Measurements from ENCODE around the gene FGF11. TPM values are rescaled to one million over a fixed set of nuclear protein-coding genes. Genes with fewer than 3 reads are reported as not detected.

FGF11 gene
- total and polyA plus RNA-seq, 2 donors (not counting 3 experiments of a cell fraction or from before 2014, with no cell fraction given), result 0.70 TPM; not detected in 1

DNA sequence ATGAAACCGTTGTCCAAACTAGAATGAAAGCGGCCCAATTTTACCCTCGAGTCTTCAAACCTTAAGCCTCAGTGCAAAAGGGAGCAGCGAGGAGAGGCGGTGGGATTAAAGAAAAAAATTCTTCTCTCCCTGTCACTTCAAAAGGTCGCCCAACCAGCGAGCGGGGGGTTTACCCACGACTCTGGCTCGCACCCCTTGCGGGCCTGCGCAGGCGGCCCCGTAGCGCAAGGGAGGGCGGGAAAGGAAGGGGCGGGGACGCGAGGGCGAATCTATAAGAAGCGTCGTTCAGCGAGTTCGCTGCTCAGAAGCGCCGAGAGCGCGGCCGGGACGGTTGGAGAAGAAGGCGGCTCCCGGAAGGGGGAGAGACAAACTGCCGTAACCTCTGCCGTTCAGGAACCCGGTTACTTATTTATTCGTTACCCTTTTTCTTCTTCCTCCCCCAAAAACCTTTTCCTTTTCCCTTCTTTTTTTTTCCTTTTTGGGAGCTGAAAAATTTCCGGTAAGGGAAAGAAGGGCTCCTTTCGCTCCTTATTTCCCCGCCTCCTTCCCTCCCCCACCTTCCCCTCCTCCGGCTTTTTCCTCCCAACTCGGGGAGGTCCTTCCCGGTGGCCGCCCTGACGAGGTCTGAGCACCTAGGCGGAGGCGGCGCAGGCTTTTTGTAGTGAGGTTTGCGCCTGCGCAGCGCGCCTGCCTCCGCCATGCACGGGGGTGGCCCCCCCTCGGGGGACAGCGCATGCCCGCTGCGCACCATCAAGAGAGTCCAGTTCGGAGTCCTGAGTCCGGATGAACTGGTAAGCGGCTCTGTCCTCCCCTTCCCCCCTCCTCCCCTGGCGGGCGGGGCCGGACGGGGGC, 45.0 kb downstream of the FGF11 start, which contains the start of gene POLR2A:
Gene POLR2A (plus strand): TSS at position 300 of the 852 bp plus-strand sequence.
- TSS peak; percentile 42 for BruUV-seq (replicated peaks)
- dilution Hi-C loops (cut with MboI; ENCODE audit: extremely low pct_ligation_motif_present, low sequenced_read_pairs) (no loop called here), intact Hi-C loops (cut with micrococcal nuclease) (loop anchor here (1.0 to 10.0 kb wide), 8 partner anchors 13 to 201 kb away; partner anchors contain the start of genes MPDU1, PLSCR3, SENP3 and TMEM102)
- H2AFZ ChIP-seq (ENCODE audit: low read depth, low read length), result peak within 1 kb of the TSS; percentile 90
- DNase-seq (ENCODE audit: low read depth, low spot score) (peak; percentile 99), FAIRE-seq (peak; percentile 94)
- H3K27me3 ChIP-seq (ENCODE audit: control insufficient read depth in 2 of 2, insufficient read depth in 2 of 2, low read length in 2 of 2), result no peaks in the 10 kb centered on the region
- H3K9ac ChIP-seq (replicated peaks; ENCODE audit: extremely low read depth, insufficient read depth, low read length), result peak within 1 kb of the TSS; percentile 99
- POLR2A ChIA-PET, result interaction anchor here (0.6 to 2.4 kb wide), 16 partner anchors 8 to 134 kb away, joined by 3 to 8 read pairs (median 5); partner anchors contain the start of genes TMEM102, TMEM256 and TNFSF13
- CTCF ChIA-PET, result interaction anchor here (0.7 to 2.1 kb wide), 5 partner anchors 18 to 128 kb away, joined by 3 to 7 read pairs (median 4); partner anchors contain the start of gene TMEM102
- H3K36me3 ChIP-seq (ENCODE audit: control insufficient read depth in 2 of 2, extremely low read depth in 1 of 2, insufficient read depth in 2 of 2, low read length in 2 of 2), result no peaks in the 10 kb centered on the region
- peaks cover 28% of the 10 kb centered on the region for H3K4me1 ChIP-seq (ENCODE audit: control insufficient read depth, extremely low read depth, insufficient read depth, low read length)
- H3K9me1 ChIP-seq (replicated peaks; ENCODE audit: control insufficient read depth, extremely low read depth, insufficient read depth, low read length), result no peaks in the 10 kb centered on the region
- peak within 1 kb of the TSS; percentile 96 for H3K4me2 ChIP-seq (ENCODE audit: insufficient read depth, low read length)
- H3K27ac ChIP-seq (ENCODE audit: insufficient read depth, low read depth, low read length), result peak within 1 kb of the TSS; percentile 100
- H4K20me1 ChIP-seq (replicated peaks; ENCODE audit: control insufficient read depth, extremely low read depth, insufficient read depth, low read length), result peaks cover 4% of the 10 kb centered on the region
- no peaks in the 10 kb centered on the region for H3K9me3 ChIP-seq (replicated peaks; ENCODE audit: control insufficient read depth, insufficient read depth, low read length)
- H3K79me2 ChIP-seq (ENCODE audit: control insufficient read depth, insufficient read depth, low read length), result peaks cover 41% of the 10 kb centered on the region
- H3K4me3 ChIP-seq (replicated peaks in 1 of 3; ENCODE audit: insufficient read depth in 1 of 3, low read depth in 1 of 3, low read length in 3 of 3), result peak within 1 kb of the TSS; percentile 45 to 88 (median 76)
- TF ChIP-seq POLR2AphosphoS5 (IDR thresholded peaks at IDR 0.05; ENCODE audit: insufficient read depth, low read depth, low read length) (peak; percentile 100), MYC (IDR thresholded peaks at IDR 0.05; ENCODE audit: low read depth, low read length) (peak; percentile 49), GATA2 (IDR thresholded peaks at IDR 0.05; ENCODE audit: insufficient read depth, insufficient read length, low read depth, low read length) (no peak), CTCF (IDR thresholded peaks at IDR 0.05; ENCODE audit: extremely low read depth in 1 of 2, insufficient read depth in 1 of 2, low read depth in 1 of 2, low read length in 2 of 2) (no peak), JUN (IDR thresholded peaks at IDR 0.05; ENCODE audit: borderline replicate concordance, insufficient read depth, insufficient read length, low read depth) (no peak), MAX (IDR thresholded peaks at IDR 0.05; ENCODE audit: insufficient read depth, insufficient read length) (peak; percentile 53), FOS (IDR thresholded peaks at IDR 0.05; ENCODE audit: borderline replicate concordance, insufficient read depth, low read length) (peak; percentile 4), POLR2A (IDR thresholded peaks at IDR 0.05; ENCODE audit: low read depth, low read length) (peak; percentile 100), EZH2 (IDR thresholded peaks at IDR 0.05; ENCODE audit: borderline replicate concordance, low read depth, low read length, severe bottlenecking) (no peak)
